Lower leg skin (tissue), 4 donors: Measurements from ENCODE around the gene IL3RA. TPM values are rescaled to one million over a fixed set of nuclear protein-coding genes. Genes with fewer than 3 reads are reported as not detected.
"Not testable (repeated sequence)": the region's sequence is repeated elsewhere in the genome, so short reads cannot be mapped to it uniquely, and the experiment has no call there.

ENCODE experiments used
- DNase-seq, 2 donors: peaks; one replicate each; pipeline ENCODE4 v3.0.0-alpha.2; 2019; ENCODE audit warnings: low spot score in 2 of 2
- H3K4me3 ChIP-seq: fragments of 200-600 bp; sonication (generic); 2 replicates; pipeline ENCODE4 v1.5.1; 2017; ENCODE audit warnings: mild to moderate bottlenecking, low read depth; ENCODE audit not compliant: poor library complexity, severe bottlenecking
- CTCF ChIP-seq, 3 donors: fragments of 450-650 bp; IDR thresholded peaks; one replicate each; pipeline ENCODE4 v1.5.1; 2016; ENCODE audit warnings: antibody characterized with exemption in 3 of 3, mild to moderate bottlenecking in 3 of 3, moderate library complexity in 2 of 3
- POLR2A ChIP-seq, 2 donors: fragments of 450-650 bp; IDR thresholded peaks; one replicate each; pipeline ENCODE4 v1.6.1; 2016 to 2017; ENCODE audit warnings: antibody characterized with exemption in 2 of 2, mild to moderate bottlenecking in 1 of 2, moderate library complexity in 1 of 2
- WGBS, 2 donors: methylation state at CpG; one replicate each; pipeline ENCODE4 v1.1.5; 2018; 5-methylcytosine and 5-hydroxymethylcytosine counted together
- intact Hi-C: fragments of 100-400 bp; cut with DNase I; formaldehyde crosslinking; loops from one replicate; pipeline ENCODE4 v1.15.0; 2023; ENCODE audit warnings: low total_unique reads
- total RNA-seq, 4 donors: library from RNA; depleted of rRNA; stranded (reverse); fragments of >200 nt; gene quantifications; one replicate each; pipeline ENCODE4 v1.1.0, GENCODE V29; 2016

Gene IL3RA
- total RNA-seq, 4 donors from 2014 or later = 1.7 to 6.2 (median 4.5) TPM

DNA sequence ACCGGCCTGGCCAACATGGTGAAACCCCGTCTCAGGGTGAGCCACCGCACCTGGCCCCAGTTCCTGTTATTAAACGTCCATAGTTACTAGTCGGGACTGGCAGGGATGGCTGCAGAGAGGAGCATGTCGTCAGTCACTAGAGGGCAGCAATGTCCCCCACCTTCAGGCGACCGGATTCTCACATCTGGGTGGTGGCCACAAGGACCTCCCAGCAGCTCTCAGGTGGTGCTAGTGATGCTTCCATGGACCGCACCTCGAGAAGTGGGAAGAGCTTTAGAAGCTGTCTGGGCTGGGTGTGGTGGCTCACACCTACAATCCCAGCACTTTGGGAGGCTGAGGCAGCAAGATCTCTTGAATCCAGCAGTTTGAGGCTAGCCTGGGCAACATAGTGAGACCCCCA is 13.3 kb upstream of the IL3RA start:
- intact Hi-C loops = no loop called here
- 15 to 18% methylated on average over 10 of the region's 10 CpGs for WGBS, 2 donors
- no peak overlapping the region for H3K4me3 ChIP-seq
- no peak for DNase-seq
- TF ChIP-seq CTCF (IDR thresholded peaks at IDR 0.05) (no peak), POLR2A (IDR thresholded peaks at IDR 0.05) (no peak)

DNA sequence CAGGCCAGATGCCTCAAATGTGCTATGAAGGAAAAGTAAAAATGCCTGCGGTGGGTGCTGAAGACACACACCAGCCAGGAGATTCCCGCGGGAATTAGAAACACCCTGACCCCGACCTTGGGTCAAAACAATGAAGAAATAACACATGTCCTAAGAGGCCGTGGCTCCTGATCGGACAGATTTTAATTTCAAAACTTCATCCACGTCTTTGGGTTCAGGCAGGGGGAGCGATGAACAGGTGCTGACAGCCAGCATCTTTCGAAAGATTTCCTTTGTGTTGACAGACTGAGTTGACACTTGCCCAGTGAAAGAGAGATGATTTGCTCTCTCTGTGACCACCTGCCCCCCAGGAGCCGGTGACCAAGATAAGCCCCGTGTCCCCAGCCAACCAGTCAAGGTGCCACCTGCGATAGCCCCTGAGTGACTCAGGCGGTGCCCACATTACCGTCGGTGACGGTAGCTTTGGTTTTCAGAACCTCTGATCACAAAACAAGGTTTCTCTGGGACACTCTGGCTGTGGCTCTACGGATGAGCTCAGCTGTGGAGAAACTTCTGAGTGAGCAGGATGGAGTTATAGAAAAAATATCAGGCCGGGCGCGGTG is 11.0 kb upstream of the IL3RA start:
- DNase-seq = no peak
- intact Hi-C loops = no loop called here
- no peak overlapping the region for H3K4me3 ChIP-seq
- WGBS, 2 donors = 55 to 63% methylated on average over 20 of the region's 20 CpGs
- TF ChIP-seq POLR2A (IDR thresholded peaks at IDR 0.05) = no peak
- TF ChIP-seq CTCF (IDR thresholded peaks at IDR 0.05) = no peak

GRCh38 chrX:1327651-1328304 is 8.8 kb upstream of the IL3RA start:
- no peak for DNase-seq
- 38 to 44% methylated on average over 16 to 17 of the region's 18 CpGs for WGBS, 2 donors
- no peak overlapping the region for H3K4me3 ChIP-seq
- intact Hi-C loops = no loop called here
- TF ChIP-seq CTCF (IDR thresholded peaks at IDR 0.05) (no peak), POLR2A (IDR thresholded peaks at IDR 0.05) (no peak)

- WGBS, 2 donors = 71 to 76% methylated on average over 12 of the region's 12 CpGs
- intact Hi-C loops = no loop called here
- no peak overlapping the region for H3K4me3 ChIP-seq
- no peak for DNase-seq
- no peak for TF ChIP-seq POLR2A (IDR thresholded peaks at IDR 0.05)
- no peak for TF ChIP-seq CTCF (IDR thresholded peaks at IDR 0.05)
These were observed 6.0 kb upstream of the IL3RA start for GRCh38 chrX:1330605-1331004.

- intact Hi-C loops, DNase-seq, H3K4me3 ChIP-seq: not testable (repeated sequence)
- 63 to 82% methylated on average over 4 of the region's 4 CpGs for WGBS, 2 donors
These were observed 4.2 kb upstream of the IL3RA start for GRCh38 chrX:1332433-1332832.

- intact Hi-C loops = no loop called here
- no peak for DNase-seq
- WGBS, 2 donors = 52 to 66% methylated on average over 10 of the region's 10 CpGs
- TF ChIP-seq POLR2A (IDR thresholded peaks at IDR 0.05) = no peak
- TF ChIP-seq CTCF (IDR thresholded peaks at IDR 0.05) = no peak
- no peak overlapping the region for H3K4me3 ChIP-seq
These were observed 1.7 kb upstream of the IL3RA start for GRCh38 chrX:1334854-1335253.
